Ovary (tissue), 3 donors: ENCODE data around the gene CCDC144A.
"Not testable (repeated sequence)": the region's sequence is repeated elsewhere in the genome, so short reads cannot be mapped to it uniquely, and the experiment has no call there.

Source experiments
- CTCF ChIP-seq, 3 donors: fragments of 450-650 bp in 2 of 3; fragments of 200-600 bp in 1 of 3; IDR thresholded peaks; one replicate each; pipeline versions ENCODE4 v1.5.1 to v1.8.0; 2016 to 2022; ENCODE audit warnings: antibody characterized with exemption in 3 of 3, mild to moderate bottlenecking in 1 of 3
- EP300 ChIP-seq: sonication (generic); formaldehyde crosslinking; IDR thresholded peaks from one replicate; pipeline ENCODE4 v1.6.1; 2017; ENCODE audit warnings: antibody characterized with exemption
- POLR2A ChIP-seq: fragments of 450-650 bp; IDR thresholded peaks from one replicate; pipeline ENCODE4 v1.6.1; 2017; ENCODE audit warnings: antibody characterized with exemption, mild to moderate bottlenecking, moderate library complexity
- donor health status: DM: no; HTN: no; CAD: no.

- not testable (repeated sequence) for TF ChIP-seq POLR2A; CTCF (IDR thresholded peaks at IDR 0.05); EP300
Measured at GRCh38 chr17:16788889-16789536, 99.0 kb downstream of the CCDC144A start.
